Peyer's patch (tissue), 4 donors: ENCODE data around the gene EEF2KMT.

Source experiments
- POLR2A ChIP-seq, 2 donors: fragments of 450-650 bp; IDR thresholded peaks; one replicate each; pipeline ENCODE4 v1.5.1; 2017; ENCODE audit warnings: antibody characterized with exemption in 2 of 2, mild to moderate bottlenecking in 2 of 2, moderate library complexity in 2 of 2
- TF ChIP-seq, protein P1 (sequence below), 6 experiments: fragments of 450-650 bp in 4 of 6; fragments of 200-600 bp in 2 of 6; sonication (generic) in 1 of 6; IDR thresholded peaks; one replicate each; pipeline ENCODE4 v1.5.1; 2017 to 2019; ENCODE audit warnings: antibody characterized with exemption in 6 of 6, mild to moderate bottlenecking in 3 of 6, moderate library complexity in 1 of 6

DNA sequence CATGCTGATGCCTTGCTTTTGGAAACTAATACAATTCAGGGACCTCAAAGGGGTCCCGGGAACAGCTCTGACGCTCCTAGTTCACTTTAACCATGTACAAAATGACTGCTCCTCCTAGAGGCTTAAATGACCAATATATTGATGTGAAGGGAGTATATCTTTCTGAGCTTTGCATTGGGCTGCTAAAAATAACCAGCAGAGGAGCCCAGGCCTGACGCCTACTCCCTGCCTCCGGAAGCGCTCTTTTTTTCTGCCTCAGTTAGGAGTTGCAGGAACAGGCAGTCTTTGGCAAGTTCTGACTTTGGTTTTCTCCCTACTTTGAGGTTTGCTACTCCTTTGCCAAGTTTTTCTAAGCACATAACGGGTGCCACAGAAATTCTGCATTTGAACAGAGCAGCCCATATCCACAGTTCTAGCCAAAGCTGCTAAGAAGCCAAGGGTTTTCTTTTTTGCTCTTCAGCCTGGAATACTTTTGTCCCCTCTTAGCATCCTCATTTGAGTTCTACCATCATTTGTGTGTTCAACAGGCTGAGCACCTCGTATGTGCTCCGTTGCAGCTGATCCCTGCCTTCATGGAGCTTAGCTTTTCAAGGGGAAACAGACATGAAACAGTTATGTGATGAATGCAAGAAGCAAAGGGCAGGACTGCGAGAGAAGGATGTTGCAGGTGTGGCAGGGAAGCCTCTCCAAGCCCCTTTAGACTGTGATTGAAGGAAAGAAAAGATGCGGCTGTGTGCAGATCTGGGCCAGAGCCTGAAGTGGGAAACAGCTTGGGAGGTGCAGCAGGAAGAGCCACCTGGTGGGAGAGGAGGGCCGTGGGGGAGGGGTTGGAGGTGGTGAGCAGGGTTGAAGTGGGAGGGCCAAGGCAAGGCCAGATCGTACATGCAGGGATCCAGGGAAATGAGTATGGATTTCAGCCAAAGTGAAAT, 61.1 kb downstream of the EEF2KMT start:
- TF ChIP-seq, protein P1, sequence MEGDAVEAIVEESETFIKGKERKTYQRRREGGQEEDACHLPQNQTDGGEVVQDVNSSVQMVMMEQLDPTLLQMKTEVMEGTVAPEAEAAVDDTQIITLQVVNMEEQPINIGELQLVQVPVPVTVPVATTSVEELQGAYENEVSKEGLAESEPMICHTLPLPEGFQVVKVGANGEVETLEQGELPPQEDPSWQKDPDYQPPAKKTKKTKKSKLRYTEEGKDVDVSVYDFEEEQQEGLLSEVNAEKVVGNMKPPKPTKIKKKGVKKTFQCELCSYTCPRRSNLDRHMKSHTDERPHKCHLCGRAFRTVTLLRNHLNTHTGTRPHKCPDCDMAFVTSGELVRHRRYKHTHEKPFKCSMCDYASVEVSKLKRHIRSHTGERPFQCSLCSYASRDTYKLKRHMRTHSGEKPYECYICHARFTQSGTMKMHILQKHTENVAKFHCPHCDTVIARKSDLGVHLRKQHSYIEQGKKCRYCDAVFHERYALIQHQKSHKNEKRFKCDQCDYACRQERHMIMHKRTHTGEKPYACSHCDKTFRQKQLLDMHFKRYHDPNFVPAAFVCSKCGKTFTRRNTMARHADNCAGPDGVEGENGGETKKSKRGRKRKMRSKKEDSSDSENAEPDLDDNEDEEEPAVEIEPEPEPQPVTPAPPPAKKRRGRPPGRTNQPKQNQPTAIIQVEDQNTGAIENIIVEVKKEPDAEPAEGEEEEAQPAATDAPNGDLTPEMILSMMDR (IDR thresholded peaks at IDR 0.05), result no peak
- TF ChIP-seq POLR2A (IDR thresholded peaks at IDR 0.05), result no peak
